Measurements from ENCODE around the gene ALOX12B.

Gene ALOX12B

DNA sequence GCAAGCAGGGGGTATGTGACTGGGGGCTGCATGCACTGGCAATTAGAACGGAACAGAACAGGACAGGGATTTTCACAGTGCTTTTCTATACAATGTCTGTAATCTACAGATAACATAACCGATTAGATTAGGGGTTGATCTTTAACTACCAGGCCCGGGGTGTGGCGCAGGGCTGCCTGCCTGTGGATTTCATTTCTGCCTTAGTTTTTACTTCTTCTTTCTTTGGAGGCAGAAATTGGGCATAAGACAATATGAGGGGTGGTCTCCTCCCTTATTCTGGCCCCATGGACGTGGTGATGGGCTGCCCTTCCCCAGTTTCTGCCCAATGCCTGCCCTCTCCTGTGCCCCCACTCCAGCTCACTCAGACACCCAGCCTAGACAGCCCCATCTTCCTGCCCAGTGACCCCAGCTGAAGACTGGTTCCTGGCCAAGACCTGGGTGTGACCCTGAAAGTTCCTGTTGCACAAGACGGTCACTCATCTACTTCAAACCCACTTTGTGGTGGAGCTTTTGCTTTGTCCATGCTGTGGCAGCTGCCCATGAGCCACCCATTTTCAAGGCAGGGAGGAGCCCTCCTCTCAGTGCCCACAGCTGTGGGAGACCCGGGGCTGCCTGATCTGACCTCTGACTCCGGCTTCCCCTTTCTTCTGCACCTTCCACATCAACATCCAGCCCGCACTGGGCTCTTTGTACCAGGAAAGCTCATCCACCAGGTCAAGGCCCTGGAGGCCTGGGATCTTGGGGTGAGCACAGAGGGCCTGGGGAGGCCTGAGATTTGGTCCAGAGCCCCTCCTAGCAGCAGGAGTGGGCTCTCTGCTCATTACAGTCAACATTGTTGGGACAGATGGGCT lies 18.6 kb downstream of the ALOX12B start:
- Histone ChIP-seq H2BK120ac (ENCODE audit: insufficient read depth, low read length, poor library complexity) (no peak overlapping the region), H3K4me1 (ENCODE audit: control insufficient read depth in 1 of 2, insufficient read depth in 2 of 2, low read length in 2 of 2) (no peaks in the 10 kb centered on the region), H4K91ac (ENCODE audit: low read depth, low read length) (no peak overlapping the region), H3K27ac (ENCODE audit: low read depth, low read length) (no peak overlapping the region), H3K79me2 (ENCODE audit: control insufficient read depth, insufficient read depth, low read length, poor library complexity) (no peaks in the 10 kb centered on the region), H3K4me2 (ENCODE audit: low read length) (no peak overlapping the region), H3K36me3 (ENCODE audit: control insufficient read depth in 1 of 2, insufficient read depth in 2 of 2, low read length in 2 of 2) (no peaks in the 10 kb centered on the region), H3K27me3 (ENCODE audit: insufficient read depth, low read length) (peaks cover 40% of the 10 kb centered on the region), H3K9ac (ENCODE audit: low read length) (no peak overlapping the region), H2AK5ac (ENCODE audit: low read length) (no peak overlapping the region), H3K79me1 (ENCODE audit: low read length) (no peaks in the 10 kb centered on the region), H3K18ac (ENCODE audit: low read length) (no peak overlapping the region), H2AFZ (ENCODE audit: insufficient read depth, low read length, poor library complexity) (no peak overlapping the region), H4K12ac (ENCODE audit: low read depth, low read length) (no peak overlapping the region), H3K4ac (ENCODE audit: low read depth, low read length) (no peak overlapping the region), H4K8ac (ENCODE audit: low read depth, low read length) (no peak overlapping the region), H3K14ac (ENCODE audit: low read length) (no peak overlapping the region), H3K4me3 (ENCODE audit: low read depth, low read length) (no peak overlapping the region), H2BK12ac (ENCODE audit: low read length) (no peak overlapping the region), H3K9me3 (ENCODE audit: insufficient read depth, low read depth, low read length) (peaks cover 4% of the 10 kb centered on the region), H2BK5ac (ENCODE audit: low read depth, low read length, poor library complexity) (no peak overlapping the region), H3K23ac (ENCODE audit: low read length) (no peak overlapping the region)
- no peak for DNase-seq
- no CpG with 5 or more reads among the region's 9 CpGs for WGBS (ENCODE audit: extremely low coverage, insufficient coverage, insufficient read length)

DNA sequence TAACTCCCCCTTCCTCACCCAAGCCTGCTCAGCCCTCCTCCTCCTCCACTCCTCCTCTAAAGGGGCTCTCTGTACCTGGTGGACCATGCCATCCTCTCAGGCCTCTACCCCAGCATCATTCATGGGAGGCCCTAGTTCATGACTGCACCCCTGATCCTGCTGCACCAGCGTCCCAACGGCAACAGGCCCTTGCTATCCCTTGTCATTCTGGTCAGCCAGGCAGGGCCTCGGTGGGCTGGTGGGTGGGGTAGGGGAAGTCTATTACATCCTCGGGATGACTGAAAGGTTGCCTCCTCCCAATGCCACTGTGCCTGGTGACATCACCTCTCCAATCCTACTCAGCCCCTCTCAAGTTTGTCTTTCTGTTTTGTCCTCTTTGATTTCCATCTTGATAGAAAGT lies 19.7 kb downstream of the ALOX12B start:
- H3K36me3 ChIP-seq (ENCODE audit: control insufficient read depth in 1 of 2, insufficient read depth in 2 of 2, low read length in 2 of 2) = no peaks in the 10 kb centered on the region
- H3K4me3 ChIP-seq (ENCODE audit: low read depth, low read length) = no peak overlapping the region
- peaks cover 1% of the 10 kb centered on the region for H3K9me3 ChIP-seq (ENCODE audit: insufficient read depth, low read depth, low read length)
- no peak for DNase-seq
- no peaks in the 10 kb centered on the region for H3K79me2 ChIP-seq (ENCODE audit: control insufficient read depth, insufficient read depth, low read length, poor library complexity)
- no peak overlapping the region for H2AFZ ChIP-seq (ENCODE audit: insufficient read depth, low read length, poor library complexity)
- WGBS (ENCODE audit: extremely low coverage, insufficient coverage, insufficient read length) = no CpG with 5 or more reads among the region's 4 CpGs
- no peak overlapping the region for H3K14ac ChIP-seq (ENCODE audit: low read length)
- no peak overlapping the region for H3K27ac ChIP-seq (ENCODE audit: low read depth, low read length)
- no peak overlapping the region for H3K4ac ChIP-seq (ENCODE audit: low read depth, low read length)
- peaks cover 40% of the 10 kb centered on the region for H3K27me3 ChIP-seq (ENCODE audit: insufficient read depth, low read length)
- H3K9ac ChIP-seq (ENCODE audit: low read length) = no peak overlapping the region
- H4K8ac ChIP-seq (ENCODE audit: low read depth, low read length) = no peak overlapping the region
- H3K79me1 ChIP-seq (ENCODE audit: low read length) = no peaks in the 10 kb centered on the region
- no peaks in the 10 kb centered on the region for H3K4me1 ChIP-seq (ENCODE audit: control insufficient read depth in 1 of 2, insufficient read depth in 2 of 2, low read length in 2 of 2)
- no peak overlapping the region for H4K12ac ChIP-seq (ENCODE audit: low read depth, low read length)
- no peak overlapping the region for H2BK120ac ChIP-seq (ENCODE audit: insufficient read depth, low read length, poor library complexity)
- H2AK5ac ChIP-seq (ENCODE audit: low read length) = no peak overlapping the region
- no peak overlapping the region for H2BK12ac ChIP-seq (ENCODE audit: low read length)
- no peak overlapping the region for H3K18ac ChIP-seq (ENCODE audit: low read length)
- H3K23ac ChIP-seq (ENCODE audit: low read length) = no peak overlapping the region
- H3K4me2 ChIP-seq (ENCODE audit: low read length) = no peak overlapping the region
- H4K91ac ChIP-seq (ENCODE audit: low read depth, low read length) = no peak overlapping the region
- H2BK5ac ChIP-seq (ENCODE audit: low read depth, low read length, poor library complexity) = no peak overlapping the region

DNA sequence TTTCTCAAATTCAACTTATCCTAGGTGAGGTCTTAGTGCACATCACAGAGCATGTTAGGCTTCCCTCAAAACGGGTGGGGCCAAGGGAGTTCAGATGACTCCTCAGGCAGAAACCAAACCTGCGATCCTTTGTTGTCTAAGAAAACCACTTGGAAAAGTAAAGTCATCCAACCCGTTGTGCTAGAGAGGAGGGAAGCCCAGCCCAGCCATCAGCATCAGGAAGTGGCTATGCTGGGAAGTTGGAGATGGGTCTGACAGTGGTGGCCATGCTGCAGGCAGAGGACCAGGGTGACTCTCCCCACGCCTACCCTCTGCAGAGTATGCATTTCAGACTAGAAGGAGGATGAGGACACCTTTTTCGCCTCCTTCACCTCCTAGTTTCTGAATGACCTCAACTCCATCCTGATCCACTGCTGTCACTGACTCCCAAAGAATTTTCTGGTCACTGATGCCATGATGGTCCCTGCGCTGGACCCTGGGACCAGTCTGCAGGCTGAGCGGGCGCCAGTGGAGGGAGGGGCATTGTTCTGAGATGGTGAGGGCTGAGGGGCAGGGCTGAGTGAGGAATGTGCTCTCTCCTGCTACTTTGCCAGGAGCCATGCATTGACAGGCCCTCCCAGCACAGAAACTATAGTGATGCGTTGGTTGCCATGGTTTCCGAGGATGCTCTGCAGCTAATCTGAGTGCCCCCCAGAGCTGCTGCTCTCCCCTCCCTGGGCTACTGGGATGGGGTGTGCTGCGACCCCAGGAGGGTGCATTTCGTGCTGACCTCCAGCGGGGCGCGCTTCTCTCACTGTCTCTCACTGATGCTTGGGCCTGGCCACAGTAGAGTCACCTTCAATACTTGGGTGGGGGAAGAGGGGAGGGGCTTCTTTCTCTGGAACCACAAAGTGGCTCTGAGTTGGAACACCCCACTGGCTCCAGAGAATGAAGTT lies 20.4 kb downstream of the ALOX12B start:
- Histone ChIP-seq H3K9ac (ENCODE audit: low read length) (no peak overlapping the region), H3K27me3 (ENCODE audit: insufficient read depth, low read length) (peaks cover 40% of the 10 kb centered on the region), H3K4ac (ENCODE audit: low read depth, low read length) (no peak overlapping the region), H2BK12ac (ENCODE audit: low read length) (no peak overlapping the region), H3K4me2 (ENCODE audit: low read length) (no peak overlapping the region), H3K36me3 (ENCODE audit: control insufficient read depth in 1 of 2, insufficient read depth in 2 of 2, low read length in 2 of 2) (no peaks in the 10 kb centered on the region), H4K12ac (ENCODE audit: low read depth, low read length) (no peak overlapping the region), H2BK5ac (ENCODE audit: low read depth, low read length, poor library complexity) (no peak overlapping the region), H3K79me2 (ENCODE audit: control insufficient read depth, insufficient read depth, low read length, poor library complexity) (no peaks in the 10 kb centered on the region), H3K23ac (ENCODE audit: low read length) (no peak overlapping the region), H3K4me3 (ENCODE audit: low read depth, low read length) (no peak overlapping the region), H3K14ac (ENCODE audit: low read length) (no peak overlapping the region), H2AK5ac (ENCODE audit: low read length) (no peak overlapping the region), H3K4me1 (ENCODE audit: control insufficient read depth in 1 of 2, insufficient read depth in 2 of 2, low read length in 2 of 2) (no peaks in the 10 kb centered on the region), H3K27ac (ENCODE audit: low read depth, low read length) (no peak overlapping the region), H3K18ac (ENCODE audit: low read length) (no peak overlapping the region), H2BK120ac (ENCODE audit: insufficient read depth, low read length, poor library complexity) (no peak overlapping the region), H3K9me3 (ENCODE audit: insufficient read depth, low read depth, low read length) (peaks cover 1% of the 10 kb centered on the region), H4K8ac (ENCODE audit: low read depth, low read length) (no peak overlapping the region), H4K91ac (ENCODE audit: low read depth, low read length) (no peak overlapping the region), H3K79me1 (ENCODE audit: low read length) (no peaks in the 10 kb centered on the region), H2AFZ (ENCODE audit: insufficient read depth, low read length, poor library complexity) (no peak overlapping the region)
- no CpG with 5 or more reads among the region's 15 CpGs for whole genome bisulfite sequencing (ENCODE audit: extremely low coverage, insufficient coverage, insufficient read length)
- DNase-seq = no peak

DNA sequence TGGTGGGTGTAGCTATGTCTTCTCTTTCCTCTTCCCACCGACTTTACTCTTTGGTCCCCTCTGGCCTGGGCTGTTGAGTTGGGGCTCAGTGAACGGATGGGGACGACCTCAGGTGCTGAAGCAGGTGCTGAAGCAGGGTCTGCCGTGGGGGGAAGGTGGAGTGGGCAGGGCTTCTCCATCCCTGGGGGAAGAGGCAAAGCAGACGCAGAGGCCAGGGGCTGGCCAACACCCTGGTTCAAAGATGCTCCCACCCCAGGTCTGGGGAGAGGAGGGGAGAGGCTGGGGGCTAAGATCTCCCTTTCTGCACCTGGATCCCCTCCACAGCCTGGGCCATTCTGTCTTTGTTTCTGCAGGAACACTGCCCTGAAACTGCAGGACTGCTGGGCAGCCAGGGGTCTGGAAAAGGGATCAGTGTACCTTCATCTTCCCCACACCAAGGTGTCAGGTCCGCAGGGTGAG lies 22.9 kb downstream of the ALOX12B start:
- Histone ChIP-seq H3K27me3 (ENCODE audit: insufficient read depth, low read length) (peaks cover 25% of the 10 kb centered on the region), H4K91ac (ENCODE audit: low read depth, low read length) (no peak overlapping the region), H3K9ac (ENCODE audit: low read length) (no peak overlapping the region), H3K18ac (ENCODE audit: low read length) (no peak overlapping the region), H2AFZ (ENCODE audit: insufficient read depth, low read length, poor library complexity) (no peak overlapping the region), H3K4me3 (ENCODE audit: low read depth, low read length) (no peak overlapping the region), H3K79me2 (ENCODE audit: control insufficient read depth, insufficient read depth, low read length, poor library complexity) (no peaks in the 10 kb centered on the region), H2BK120ac (ENCODE audit: insufficient read depth, low read length, poor library complexity) (no peak overlapping the region), H3K36me3 (ENCODE audit: control insufficient read depth in 1 of 2, insufficient read depth in 2 of 2, low read length in 2 of 2) (no peaks in the 10 kb centered on the region), H4K12ac (ENCODE audit: low read depth, low read length) (no peak overlapping the region), H3K79me1 (ENCODE audit: low read length) (no peaks in the 10 kb centered on the region), H2BK5ac (ENCODE audit: low read depth, low read length, poor library complexity) (no peak overlapping the region), H4K8ac (ENCODE audit: low read depth, low read length) (no peak overlapping the region), H3K9me3 (ENCODE audit: insufficient read depth, low read depth, low read length) (peaks cover 1% of the 10 kb centered on the region), H3K4me1 (ENCODE audit: control insufficient read depth in 1 of 2, insufficient read depth in 2 of 2, low read length in 2 of 2) (no peaks in the 10 kb centered on the region), H3K4me2 (ENCODE audit: low read length) (no peak overlapping the region), H2BK12ac (ENCODE audit: low read length) (no peak overlapping the region), H3K23ac (ENCODE audit: low read length) (no peak overlapping the region), H3K27ac (ENCODE audit: low read depth, low read length) (no peak overlapping the region), H3K4ac (ENCODE audit: low read depth, low read length) (no peak overlapping the region), H2AK5ac (ENCODE audit: low read length) (no peak overlapping the region), H3K14ac (ENCODE audit: low read length) (no peak overlapping the region)
- no peak for DNase-seq
- WGBS (ENCODE audit: extremely low coverage, insufficient coverage, insufficient read length) = no CpG with 5 or more reads among the region's 6 CpGs
